Neural progenitor cell (in vitro differentiated cells): Measurements from ENCODE around the gene SYNCRIP. TPM values are rescaled to one million over a fixed set of nuclear protein-coding genes. Genes with fewer than 3 reads are reported as not detected.

Experiments used
- DNase-seq: peaks from one replicate; pipeline ENCODE4 v3.0.0-alpha.2; 2016; ENCODE audit warnings: low spot score
- H2AFZ ChIP-seq: fragments of 200-600 bp; sonication (generic); replicated peaks from 2 replicates; pipeline ENCODE4 v1.6.1; 2016; ENCODE audit warnings: antibody characterized with exemption
- H3F3A ChIP-seq: fragments of 200-600 bp; sonication (generic); 2 replicates; pipeline ENCODE4 v1.6.1; 2016; ENCODE audit warnings: antibody characterized with exemption, low read depth
- H3K27ac ChIP-seq: fragments of 200-600 bp; sonication (generic); 2 replicates; pipeline ENCODE4 v1.5.1; 2016; ENCODE audit warnings: mild to moderate bottlenecking
- H3K27me3 ChIP-seq: fragments of 200-600 bp; sonication (generic); 2 replicates; pipeline ENCODE4 v1.6.1; 2016; ENCODE audit warnings: mild to moderate bottlenecking, moderate library complexity
- H3K36me3 ChIP-seq: fragments of 200-600 bp; sonication (generic); 2 replicates; pipeline ENCODE4 v1.5.1; 2016
- H3K4me1 ChIP-seq: fragments of 200-600 bp; sonication (generic); 2 replicates; pipeline ENCODE4 v1.6.1; 2016; ENCODE audit warnings: mixed run types
- H3K4me2 ChIP-seq: fragments of 200-600 bp; sonication (generic); 2 replicates; pipeline ENCODE4 v1.6.1; 2016
- H3K4me3 ChIP-seq: fragments of 200-600 bp; sonication (generic); 2 replicates; pipeline ENCODE4 v1.5.1; 2016
- H3K79me2 ChIP-seq: fragments of 200-600 bp; sonication (generic); 2 replicates; pipeline ENCODE4 v1.6.1; 2016; ENCODE audit warnings: low read depth
- H3K9ac ChIP-seq: fragments of 200-600 bp; sonication (generic); 2 replicates; pipeline ENCODE4 v1.6.1; 2016
- H3K9me3 ChIP-seq: fragments of 200-600 bp; sonication (generic); 2 replicates; pipeline ENCODE4 v1.5.1; 2016; ENCODE audit warnings: low read depth
- H4K20me1 ChIP-seq: fragments of 200-600 bp; sonication (generic); 2 replicates; pipeline ENCODE4 v1.6.1; 2016; ENCODE audit warnings: low read depth
- H3K27ac Mint-ChIP-seq: 3 replicates; pipeline ENCODE4 v1.8.0; 2021; ENCODE audit warnings: mixed read lengths
- H3K27me3 Mint-ChIP-seq: 2 replicates; pipeline ENCODE4 v1.8.0; 2022; ENCODE audit warnings: low read depth, mild to moderate bottlenecking, inconsistent platforms, moderate library complexity, mixed read lengths; ENCODE audit not compliant: insufficient read depth
- H3K36me3 Mint-ChIP-seq: 3 replicates; pipeline ENCODE4 v1.8.0; 2021; ENCODE audit warnings: mixed read lengths
- H3K4me1 Mint-ChIP-seq: 3 replicates; pipeline ENCODE4 v1.8.0; 2021; ENCODE audit warnings: mixed read lengths
- H3K4me3 Mint-ChIP-seq: 3 replicates; pipeline ENCODE4 v1.8.0; 2021; ENCODE audit warnings: mild to moderate bottlenecking, moderate library complexity, mixed read lengths
- H3K9me3 Mint-ChIP-seq: 3 replicates; pipeline ENCODE4 v1.8.0; 2020; ENCODE audit warnings: mixed read lengths
- EZH2 ChIP-seq: fragments of 200-600 bp; sonication (generic); IDR thresholded peaks from 2 replicates; pipeline ENCODE4 v1.6.1; 2017; ENCODE audit warnings: antibody characterized with exemption, mild to moderate bottlenecking, moderate library complexity
- EZH2phosphoT487 ChIP-seq: fragments of 200-600 bp; sonication (generic); IDR thresholded peaks from 2 replicates; pipeline ENCODE4 v1.6.1; 2017; ENCODE audit warnings: antibody characterized with exemption
- total RNA-seq: library from RNA; depleted of rRNA; stranded (reverse); fragments of >200 nt; gene quantifications from 2 replicates; pipeline ENCODE4 v1.2.3, GENCODE V29; 2015; ENCODE audit warnings: low replicate concordance
- TF ChIP-seq, protein P1 (sequence below): fragments of 200-600 bp; sonication (generic); IDR thresholded peaks from 2 replicates; pipeline ENCODE4 v1.5.1; 2017; ENCODE audit warnings: antibody characterized with exemption, mild to moderate bottlenecking

SYNCRIP gene
- total RNA-seq, 1 donor from 2014 or later: 150 TPM

DNA sequence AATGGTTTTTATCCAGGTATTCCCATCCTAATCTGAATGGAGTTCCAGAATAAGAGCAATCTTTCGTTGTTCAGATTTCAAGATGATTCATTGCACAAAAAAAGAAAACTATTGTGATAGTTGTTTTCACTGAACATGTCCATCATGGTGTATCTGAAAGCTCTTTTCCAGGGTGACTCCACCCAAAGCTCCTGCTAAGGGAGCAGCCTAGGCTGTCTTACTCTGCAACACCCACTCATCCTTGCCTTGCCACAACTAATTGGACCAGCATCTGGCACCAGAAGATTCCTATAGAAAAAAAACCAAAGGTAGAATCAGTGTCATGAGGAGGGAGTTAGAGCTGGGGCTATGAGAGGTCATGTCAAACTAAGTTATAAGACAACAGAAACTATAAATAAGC, 7.9 kb upstream of the SYNCRIP start:
- H3K27me3 Mint-ChIP-seq: peaks cover under 1% of the 10 kb centered on the region
- Histone ChIP-seq H3K4me1 (no peaks in the 10 kb centered on the region), H3K4me2 (no peak overlapping the region), H3K4me3 (no peak overlapping the region), H3K9ac (no peak overlapping the region), H3K79me2 (no peaks in the 10 kb centered on the region), H3K9me3 (no peaks in the 10 kb centered on the region), H4K20me1 (no peaks in the 10 kb centered on the region), H3K27ac (no peak overlapping the region), H2AFZ (no peak overlapping the region), H3K36me3 (no peaks in the 10 kb centered on the region), H3K27me3 (no peaks in the 10 kb centered on the region), H3F3A (no peaks in the 10 kb centered on the region)
- H3K36me3 Mint-ChIP-seq: no peaks in the 10 kb centered on the region
- peaks cover 1% of the 10 kb centered on the region for H3K4me1 Mint-ChIP-seq
- no peak overlapping the region for H3K27ac Mint-ChIP-seq
- TF ChIP-seq EZH2 (no peak), EZH2phosphoT487 (no peak)
- TF ChIP-seq, protein P1, sequence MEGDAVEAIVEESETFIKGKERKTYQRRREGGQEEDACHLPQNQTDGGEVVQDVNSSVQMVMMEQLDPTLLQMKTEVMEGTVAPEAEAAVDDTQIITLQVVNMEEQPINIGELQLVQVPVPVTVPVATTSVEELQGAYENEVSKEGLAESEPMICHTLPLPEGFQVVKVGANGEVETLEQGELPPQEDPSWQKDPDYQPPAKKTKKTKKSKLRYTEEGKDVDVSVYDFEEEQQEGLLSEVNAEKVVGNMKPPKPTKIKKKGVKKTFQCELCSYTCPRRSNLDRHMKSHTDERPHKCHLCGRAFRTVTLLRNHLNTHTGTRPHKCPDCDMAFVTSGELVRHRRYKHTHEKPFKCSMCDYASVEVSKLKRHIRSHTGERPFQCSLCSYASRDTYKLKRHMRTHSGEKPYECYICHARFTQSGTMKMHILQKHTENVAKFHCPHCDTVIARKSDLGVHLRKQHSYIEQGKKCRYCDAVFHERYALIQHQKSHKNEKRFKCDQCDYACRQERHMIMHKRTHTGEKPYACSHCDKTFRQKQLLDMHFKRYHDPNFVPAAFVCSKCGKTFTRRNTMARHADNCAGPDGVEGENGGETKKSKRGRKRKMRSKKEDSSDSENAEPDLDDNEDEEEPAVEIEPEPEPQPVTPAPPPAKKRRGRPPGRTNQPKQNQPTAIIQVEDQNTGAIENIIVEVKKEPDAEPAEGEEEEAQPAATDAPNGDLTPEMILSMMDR: no peak
- no peak overlapping the region for H3K4me3 Mint-ChIP-seq
- no peak for DNase-seq
- H3K9me3 Mint-ChIP-seq: peaks cover 12% of the 10 kb centered on the region

GRCh38 chr6:85644279-85644762, 1.6 kb upstream of the SYNCRIP start:
- Histone ChIP-seq H2AFZ (peak overlapping the region; percentile 23), H3K4me3 (peak overlapping the region; percentile 86), H3F3A (peaks cover 25% of the 10 kb centered on the region), H3K9ac (peak overlapping the region; percentile 46), H4K20me1 (peaks cover 32% of the 10 kb centered on the region), H3K4me2 (peak overlapping the region; percentile 90), H3K27me3 (no peaks in the 10 kb centered on the region), H3K36me3 (peaks cover 14% of the 10 kb centered on the region), H3K9me3 (no peaks in the 10 kb centered on the region), H3K79me2 (peaks cover 37% of the 10 kb centered on the region), H3K27ac (peak overlapping the region; percentile 98), H3K4me1 (peaks cover 17% of the 10 kb centered on the region)
- peaks cover 7% of the 10 kb centered on the region for H3K27me3 Mint-ChIP-seq
- peak overlapping the region; percentile 88 for H3K4me3 Mint-ChIP-seq
- peak overlapping the region; percentile 92 for H3K27ac Mint-ChIP-seq
- peaks cover 13% of the 10 kb centered on the region for H3K9me3 Mint-ChIP-seq
- TF ChIP-seq EZH2: peak; percentile 27
- TF ChIP-seq, protein P1: no peak
- TF ChIP-seq EZH2phosphoT487: no peak
- H3K4me1 Mint-ChIP-seq: peaks cover 29% of the 10 kb centered on the region
- peaks cover 18% of the 10 kb centered on the region for H3K36me3 Mint-ChIP-seq
- DNase-seq: no peak

GRCh38 chr6:85643537-85644278, 1.0 kb upstream of the SYNCRIP start:
- H3K9me3 ChIP-seq: no peaks in the 10 kb centered on the region
- peak overlapping the region; percentile 98 for H3K27ac ChIP-seq
- TF ChIP-seq EZH2 (no peak), EZH2phosphoT487 (no peak)
- TF ChIP-seq, protein P1: no peak
- H3K4me3 Mint-ChIP-seq: peak overlapping the region; percentile 96
- peak overlapping the region; percentile 90 for H3K4me2 ChIP-seq
- peak; percentile 95 for DNase-seq
- H3K9ac ChIP-seq: peak overlapping the region; percentile 46
- H3K36me3 Mint-ChIP-seq: peaks cover 22% of the 10 kb centered on the region
- peaks cover 21% of the 10 kb centered on the region for H3K4me1 ChIP-seq
- H3K36me3 ChIP-seq: peaks cover 18% of the 10 kb centered on the region
- H3K4me1 Mint-ChIP-seq: peaks cover 33% of the 10 kb centered on the region
- peaks cover 25% of the 10 kb centered on the region for H3F3A ChIP-seq
- H3K27me3 Mint-ChIP-seq: peaks cover 7% of the 10 kb centered on the region
- peaks cover 38% of the 10 kb centered on the region for H4K20me1 ChIP-seq
- H2AFZ ChIP-seq: peak overlapping the region; percentile 23
- peaks cover 9% of the 10 kb centered on the region for H3K9me3 Mint-ChIP-seq
- H3K4me3 ChIP-seq: peak overlapping the region; percentile 86
- peak overlapping the region; percentile 92 for H3K27ac Mint-ChIP-seq
- peaks cover 43% of the 10 kb centered on the region for H3K79me2 ChIP-seq
- no peaks in the 10 kb centered on the region for H3K27me3 ChIP-seq
